SK-N-SH (cell line): ENCODE results near the gene TBL1Y.

Experiments
- EZH2phosphoT487 ChIP-seq: fragments of 200-600 bp; sonication (generic); IDR thresholded peaks from 2 replicates; pipeline ENCODE4 v1.6.1; 2017; ENCODE audit warnings: low read depth, mixed run types, mild to moderate bottlenecking, antibody characterized with exemption, moderate library complexity, borderline replicate concordance
- NFIC ChIP-seq: IDR thresholded peaks from 2 replicates; pipeline ENCODE4 v1.4.0; 2012; ENCODE audit warnings: borderline replicate concordance
- RFX5 ChIP-seq: IDR thresholded peaks from 2 replicates; pipeline ENCODE4 v1.6.1; 2012; ENCODE audit warnings: mild to moderate bottlenecking, improper control_type of control experiment, low read length
- TF ChIP-seq, protein P1 (sequence below): fragments of 150-350 bp; IDR thresholded peaks from 2 replicates; pipeline ENCODE4 v1.6.1; 2016; ENCODE audit warnings: mild to moderate bottlenecking, low read depth, low read length
- TF ChIP-seq, protein P2 (sequence below): fragments of 200-600 bp; sonication (generic); IDR thresholded peaks from 2 replicates; pipeline ENCODE4 v1.6.1; 2017; ENCODE audit warnings: antibody characterized with exemption, mild to moderate bottlenecking, moderate library complexity
- TF ChIP-seq, protein P3 (sequence below): IDR thresholded peaks from 2 replicates; pipeline ENCODE4 v1.4.0; 2012; ENCODE audit warnings: low read depth, borderline replicate concordance

DNA sequence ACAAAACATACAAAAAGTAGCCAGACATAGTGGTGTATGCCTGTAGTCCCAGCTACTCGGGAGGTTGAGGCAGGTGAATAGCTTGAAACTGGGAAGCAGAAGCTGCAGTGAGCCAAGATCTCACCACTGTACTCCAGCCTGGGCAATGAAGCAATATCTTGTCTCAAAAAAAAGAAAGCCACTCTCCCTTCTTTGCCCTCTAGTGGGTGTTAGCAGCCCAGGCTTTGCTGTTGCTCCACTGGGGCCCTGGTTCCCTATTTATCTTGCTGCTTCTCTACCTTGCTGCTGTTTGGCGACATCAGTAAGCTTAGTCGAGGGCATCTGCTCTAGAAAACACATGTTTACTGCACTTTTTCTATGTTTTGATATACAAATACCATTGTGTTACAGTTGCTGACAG, 189.2 kb downstream of the TBL1Y start:
- TF ChIP-seq, protein P1, sequence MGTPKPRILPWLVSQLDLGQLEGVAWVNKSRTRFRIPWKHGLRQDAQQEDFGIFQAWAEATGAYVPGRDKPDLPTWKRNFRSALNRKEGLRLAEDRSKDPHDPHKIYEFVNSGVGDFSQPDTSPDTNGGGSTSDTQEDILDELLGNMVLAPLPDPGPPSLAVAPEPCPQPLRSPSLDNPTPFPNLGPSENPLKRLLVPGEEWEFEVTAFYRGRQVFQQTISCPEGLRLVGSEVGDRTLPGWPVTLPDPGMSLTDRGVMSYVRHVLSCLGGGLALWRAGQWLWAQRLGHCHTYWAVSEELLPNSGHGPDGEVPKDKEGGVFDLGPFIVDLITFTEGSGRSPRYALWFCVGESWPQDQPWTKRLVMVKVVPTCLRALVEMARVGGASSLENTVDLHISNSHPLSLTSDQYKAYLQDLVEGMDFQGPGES, result no peak
- TF ChIP-seq, protein P2, sequence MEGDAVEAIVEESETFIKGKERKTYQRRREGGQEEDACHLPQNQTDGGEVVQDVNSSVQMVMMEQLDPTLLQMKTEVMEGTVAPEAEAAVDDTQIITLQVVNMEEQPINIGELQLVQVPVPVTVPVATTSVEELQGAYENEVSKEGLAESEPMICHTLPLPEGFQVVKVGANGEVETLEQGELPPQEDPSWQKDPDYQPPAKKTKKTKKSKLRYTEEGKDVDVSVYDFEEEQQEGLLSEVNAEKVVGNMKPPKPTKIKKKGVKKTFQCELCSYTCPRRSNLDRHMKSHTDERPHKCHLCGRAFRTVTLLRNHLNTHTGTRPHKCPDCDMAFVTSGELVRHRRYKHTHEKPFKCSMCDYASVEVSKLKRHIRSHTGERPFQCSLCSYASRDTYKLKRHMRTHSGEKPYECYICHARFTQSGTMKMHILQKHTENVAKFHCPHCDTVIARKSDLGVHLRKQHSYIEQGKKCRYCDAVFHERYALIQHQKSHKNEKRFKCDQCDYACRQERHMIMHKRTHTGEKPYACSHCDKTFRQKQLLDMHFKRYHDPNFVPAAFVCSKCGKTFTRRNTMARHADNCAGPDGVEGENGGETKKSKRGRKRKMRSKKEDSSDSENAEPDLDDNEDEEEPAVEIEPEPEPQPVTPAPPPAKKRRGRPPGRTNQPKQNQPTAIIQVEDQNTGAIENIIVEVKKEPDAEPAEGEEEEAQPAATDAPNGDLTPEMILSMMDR, result no peak
- TF ChIP-seq, protein P3, sequence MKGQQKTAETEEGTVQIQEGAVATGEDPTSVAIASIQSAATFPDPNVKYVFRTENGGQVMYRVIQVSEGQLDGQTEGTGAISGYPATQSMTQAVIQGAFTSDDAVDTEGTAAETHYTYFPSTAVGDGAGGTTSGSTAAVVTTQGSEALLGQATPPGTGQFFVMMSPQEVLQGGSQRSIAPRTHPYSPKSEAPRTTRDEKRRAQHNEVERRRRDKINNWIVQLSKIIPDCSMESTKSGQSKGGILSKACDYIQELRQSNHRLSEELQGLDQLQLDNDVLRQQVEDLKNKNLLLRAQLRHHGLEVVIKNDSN, result no peak
- TF ChIP-seq RFX5 (no peak), EZH2phosphoT487 (no peak), NFIC (no peak)
